ENCODE results near the gene HHAT. TPM values are rescaled to one million over a fixed set of nuclear protein-coding genes. Genes with fewer than 3 reads are reported as not detected.

Gene HHAT
- total RNA-seq, 1 donor from 2014 or later = 11.4 TPM

DNA sequence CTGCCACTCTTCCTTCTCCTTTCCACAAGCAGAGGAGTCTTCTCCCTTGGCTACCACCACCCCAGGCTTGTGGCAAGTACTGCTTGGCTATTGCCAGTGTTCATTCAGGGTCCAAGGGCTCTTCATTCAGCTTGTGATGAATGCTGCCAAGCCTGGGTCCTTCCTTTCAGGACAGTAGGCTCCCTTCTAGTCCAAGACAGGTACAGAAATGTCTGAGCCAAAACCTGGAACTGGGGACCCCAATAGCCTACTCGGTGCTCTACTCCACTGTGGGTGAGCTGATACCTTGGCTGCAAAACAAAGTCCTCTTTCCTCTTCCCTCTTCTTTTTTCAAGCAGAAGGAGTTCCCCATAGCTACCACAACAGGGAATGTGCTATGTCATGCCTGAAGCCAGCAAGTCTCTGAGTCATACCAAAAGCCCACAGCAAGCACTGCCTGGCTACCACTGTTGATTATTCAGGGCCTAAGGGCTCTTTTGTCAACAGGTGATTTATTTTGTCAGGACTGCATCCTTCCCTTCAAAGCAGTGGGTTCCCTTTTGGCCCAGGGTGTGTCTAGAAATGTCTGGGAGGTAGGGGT, 268.9 kb downstream of the HHAT start:
- TF ChIP-seq, protein P1, sequence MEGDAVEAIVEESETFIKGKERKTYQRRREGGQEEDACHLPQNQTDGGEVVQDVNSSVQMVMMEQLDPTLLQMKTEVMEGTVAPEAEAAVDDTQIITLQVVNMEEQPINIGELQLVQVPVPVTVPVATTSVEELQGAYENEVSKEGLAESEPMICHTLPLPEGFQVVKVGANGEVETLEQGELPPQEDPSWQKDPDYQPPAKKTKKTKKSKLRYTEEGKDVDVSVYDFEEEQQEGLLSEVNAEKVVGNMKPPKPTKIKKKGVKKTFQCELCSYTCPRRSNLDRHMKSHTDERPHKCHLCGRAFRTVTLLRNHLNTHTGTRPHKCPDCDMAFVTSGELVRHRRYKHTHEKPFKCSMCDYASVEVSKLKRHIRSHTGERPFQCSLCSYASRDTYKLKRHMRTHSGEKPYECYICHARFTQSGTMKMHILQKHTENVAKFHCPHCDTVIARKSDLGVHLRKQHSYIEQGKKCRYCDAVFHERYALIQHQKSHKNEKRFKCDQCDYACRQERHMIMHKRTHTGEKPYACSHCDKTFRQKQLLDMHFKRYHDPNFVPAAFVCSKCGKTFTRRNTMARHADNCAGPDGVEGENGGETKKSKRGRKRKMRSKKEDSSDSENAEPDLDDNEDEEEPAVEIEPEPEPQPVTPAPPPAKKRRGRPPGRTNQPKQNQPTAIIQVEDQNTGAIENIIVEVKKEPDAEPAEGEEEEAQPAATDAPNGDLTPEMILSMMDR (IDR thresholded peaks at IDR 0.05; ENCODE audit: insufficient read depth, low read depth, low read length) = no peak
- TF ChIP-seq EZH2 (IDR thresholded peaks at IDR 0.05; ENCODE audit: insufficient read depth, low read length) = no peak
- peak overlapping the region; percentile 100 for H3K27ac Mint-ChIP-seq (ENCODE audit: unreplicated experiment)
- H3K4me1 Mint-ChIP-seq (ENCODE audit: low read depth, unreplicated experiment) = peaks cover 43% of the 10 kb centered on the region
- Histone ChIP-seq H3K36me3 (ENCODE audit: insufficient read depth, low read length) (no peaks in the 10 kb centered on the region), H3K4me3 (ENCODE audit: insufficient read depth, low read depth, low read length) (no peak overlapping the region), H3K9me3 (ENCODE audit: insufficient read depth, low read depth, low read length) (no peaks in the 10 kb centered on the region), H3K79me2 (ENCODE audit: insufficient read depth, low read length) (no peaks in the 10 kb centered on the region), H3K27me3 (ENCODE audit: insufficient read depth, low read length) (no peaks in the 10 kb centered on the region), H4K20me1 (ENCODE audit: insufficient read depth, low read length) (no peaks in the 10 kb centered on the region), H3K9ac (ENCODE audit: low read length) (peak overlapping the region; percentile 79), H3K27ac (ENCODE audit: low read depth, low read length) (peak overlapping the region; percentile 95), H3K4me1 (ENCODE audit: insufficient read depth, low read length) (peaks cover 19% of the 10 kb centered on the region), H2AFZ (ENCODE audit: low read depth, low read length) (peak overlapping the region; percentile 33), H3K4me2 (ENCODE audit: low read length) (peak overlapping the region; percentile 76)
- peak; percentile 88 for FAIRE-seq
- H3K4me3 Mint-ChIP-seq (ENCODE audit: unreplicated experiment) = no peak overlapping the region
- H3K36me3 Mint-ChIP-seq (ENCODE audit: low read depth, unreplicated experiment) = peaks cover 2% of the 10 kb centered on the region
- H3K9me3 Mint-ChIP-seq (ENCODE audit: unreplicated experiment) = peaks cover 1% of the 10 kb centered on the region
- no peaks in the 10 kb centered on the region for H3K27me3 Mint-ChIP-seq (ENCODE audit: low read depth, unreplicated experiment)
- peak; percentile 97 for DNase-seq (ENCODE audit: low read depth)

DNA sequence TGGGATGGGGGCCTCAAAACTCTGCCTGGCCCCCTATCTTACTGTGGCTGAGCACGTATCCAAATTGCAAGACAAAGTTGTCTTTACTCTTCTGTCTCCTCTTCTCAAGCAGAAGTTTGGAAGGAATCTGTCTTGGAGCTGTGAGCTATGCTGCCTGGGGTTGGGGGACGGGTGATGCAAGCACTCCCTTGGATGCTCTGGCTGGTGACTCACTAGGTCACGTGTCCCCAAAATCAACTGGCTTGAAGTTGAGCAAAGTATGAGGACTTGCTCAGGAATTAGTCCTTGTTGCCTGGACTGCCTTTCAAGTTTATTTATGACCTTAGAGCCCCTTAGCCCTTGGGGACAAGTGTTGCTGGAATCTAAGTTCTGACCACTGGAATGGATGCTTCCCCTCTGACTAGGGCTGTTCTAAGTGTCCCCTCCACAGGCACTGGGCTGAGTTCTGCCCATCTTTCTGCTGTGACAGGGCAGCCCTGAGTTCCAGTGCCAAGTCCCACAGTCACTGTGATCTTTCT, 269.5 kb downstream of the HHAT start:
- Histone ChIP-seq H3K27me3 (ENCODE audit: insufficient read depth, low read length) (no peaks in the 10 kb centered on the region), H3K9ac (ENCODE audit: low read length) (peak overlapping the region; percentile 79), H2AFZ (ENCODE audit: low read depth, low read length) (no peak overlapping the region), H3K79me2 (ENCODE audit: insufficient read depth, low read length) (no peaks in the 10 kb centered on the region), H3K4me3 (ENCODE audit: insufficient read depth, low read depth, low read length) (no peak overlapping the region), H3K4me1 (ENCODE audit: insufficient read depth, low read length) (peaks cover 19% of the 10 kb centered on the region), H3K36me3 (ENCODE audit: insufficient read depth, low read length) (no peaks in the 10 kb centered on the region), H4K20me1 (ENCODE audit: insufficient read depth, low read length) (no peaks in the 10 kb centered on the region), H3K27ac (ENCODE audit: low read depth, low read length) (peak overlapping the region; percentile 95), H3K4me2 (ENCODE audit: low read length) (peak overlapping the region; percentile 76), H3K9me3 (ENCODE audit: insufficient read depth, low read depth, low read length) (no peaks in the 10 kb centered on the region)
- Mint-ChIP-seq H3K36me3 (ENCODE audit: low read depth, unreplicated experiment) (peaks cover 2% of the 10 kb centered on the region), H3K4me3 (ENCODE audit: unreplicated experiment) (peak overlapping the region; percentile 30), H3K27me3 (ENCODE audit: low read depth, unreplicated experiment) (no peaks in the 10 kb centered on the region), H3K27ac (ENCODE audit: unreplicated experiment) (peak overlapping the region; percentile 100), H3K9me3 (ENCODE audit: unreplicated experiment) (peaks cover 1% of the 10 kb centered on the region), H3K4me1 (ENCODE audit: low read depth, unreplicated experiment) (peaks cover 43% of the 10 kb centered on the region)
- DNase-seq (ENCODE audit: low read depth) = peak; percentile 98
- peak; percentile 98 for FAIRE-seq
- no peak for TF ChIP-seq EZH2 (IDR thresholded peaks at IDR 0.05; ENCODE audit: insufficient read depth, low read length)
- TF ChIP-seq, protein P1 (IDR thresholded peaks at IDR 0.05; ENCODE audit: insufficient read depth, low read depth, low read length) = no peak
